Fibroblast of villous mesenchyme (primary cell): ENCODE data around the gene EDA. TPM values are rescaled to one million over a fixed set of nuclear protein-coding genes. Genes with fewer than 3 reads are reported as not detected.

ENCODE experiments used
- DNase-seq: peaks from one replicate; pipeline ENCODE4 v3.0.0-alpha.2; 2010; ENCODE audit warnings: low read depth
- H3K4me3 ChIP-seq: 2 replicates; pipeline ENCODE4 v1.5.1; 2011; ENCODE audit warnings: low read depth, mild to moderate bottlenecking, low read length
- CTCF ChIP-seq: IDR thresholded peaks from 2 replicates; pipeline ENCODE4 v1.5.1; 2012; ENCODE audit warnings: low read depth, mild to moderate bottlenecking, low read length; ENCODE audit not compliant: insufficient read depth
- total RNA-seq: library from RNA; depleted of rRNA; stranded (reverse); fragments of >200 nt; gene quantifications from 2 replicates; pipeline ENCODE4 v1.2.3, GENCODE V29; 2012

EDA gene
- total RNA-seq, 1 donor: not detected

DNA sequence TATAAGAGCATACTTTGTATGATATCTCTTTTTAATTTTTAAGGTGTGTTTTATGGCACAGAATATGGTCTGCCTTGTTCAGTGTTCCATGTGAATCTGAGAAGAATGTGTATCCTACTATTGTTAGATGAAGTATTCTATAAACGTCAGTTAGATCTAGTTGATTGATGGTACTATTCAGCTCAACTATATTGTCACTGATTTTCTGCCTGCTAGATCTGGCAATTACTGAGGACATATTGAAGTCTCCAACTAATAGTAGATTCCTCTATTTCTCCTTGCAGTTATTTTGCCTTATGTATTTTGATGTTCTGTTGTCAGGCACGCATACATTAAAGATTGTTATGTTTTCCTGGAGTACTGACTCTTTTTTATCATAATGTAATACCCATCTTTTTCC is 394.1 kb downstream of the EDA start:
- no peak for TF ChIP-seq CTCF
- DNase-seq: no peak
- H3K4me3 ChIP-seq: no peak overlapping the region

GRCh38 chrX:70012756-70013155 is 396.8 kb downstream of the EDA start:
- no peak for TF ChIP-seq CTCF
- H3K4me3 ChIP-seq: no peak overlapping the region
- DNase-seq: no peak

- no peak for TF ChIP-seq CTCF
- no peak overlapping the region for H3K4me3 ChIP-seq
- DNase-seq: no peak
Measured at GRCh38 chrX:70013466-70014381, 397.8 kb downstream of the EDA start.

- no peak for DNase-seq
- H3K4me3 ChIP-seq: no peak overlapping the region
- no peak for TF ChIP-seq CTCF
Measured at GRCh38 chrX:70016513-70016912, 400.6 kb downstream of the EDA start.

DNA sequence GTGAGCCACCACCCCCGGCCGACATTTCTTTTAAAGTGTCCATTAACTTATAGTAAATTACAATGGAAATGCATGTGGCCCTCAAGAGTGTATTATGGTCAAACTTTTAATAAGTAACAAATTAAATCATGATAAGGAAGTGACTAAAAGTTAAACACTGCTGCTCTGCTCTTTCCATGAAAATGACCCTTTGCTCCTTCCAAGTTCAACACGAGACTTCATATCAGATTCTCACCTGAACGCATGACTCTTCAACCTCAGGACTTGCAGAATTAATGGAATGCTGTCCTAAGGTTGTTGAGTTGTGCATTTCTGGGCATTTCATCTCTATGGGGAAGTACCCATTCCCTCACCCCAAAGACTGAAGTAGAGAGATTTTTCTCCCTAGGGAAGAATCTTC is 406.7 kb downstream of the EDA start:
- no peak overlapping the region for H3K4me3 ChIP-seq
- no peak for TF ChIP-seq CTCF
- no peak for DNase-seq

- DNase-seq: peak; percentile 58
- no peak for TF ChIP-seq CTCF
- H3K4me3 ChIP-seq: no peak overlapping the region
Measured at GRCh38 chrX:70025464-70025863, 409.6 kb downstream of the EDA start.
